HG03521 (cell line): ENCODE data around the gene IL1RL2.

ENCODE experiments used
- ATAC-seq: cut with Tn5 transposase; IDR thresholded peaks from one replicate; pipeline ENCODE4 v1.9.1; 2021; ENCODE audit warnings: mild to moderate bottlenecking, moderate library complexity; ENCODE audit not compliant: unreplicated experiment

IL1RL2 gene

DNA sequence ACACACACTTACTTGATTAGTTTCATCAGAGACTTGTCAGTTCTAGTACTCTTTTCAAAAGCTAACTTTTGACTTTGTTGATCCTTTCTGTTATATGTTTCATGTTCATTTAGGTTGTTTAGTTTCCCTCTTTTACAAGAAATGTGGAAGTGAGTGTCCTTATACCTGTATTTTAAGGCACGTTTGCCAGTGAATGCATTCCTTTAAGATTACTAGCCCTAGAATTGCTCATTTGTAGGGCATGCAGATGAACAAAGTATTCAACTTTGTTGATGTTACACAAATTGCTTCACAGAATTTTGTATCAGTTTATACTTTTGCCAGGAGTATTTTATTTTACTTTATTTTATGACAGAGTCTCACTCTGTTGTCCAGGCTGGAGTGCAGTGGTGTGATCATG is 6.3 kb downstream of the IL1RL2 start:
- ATAC-seq: no peak

DNA sequence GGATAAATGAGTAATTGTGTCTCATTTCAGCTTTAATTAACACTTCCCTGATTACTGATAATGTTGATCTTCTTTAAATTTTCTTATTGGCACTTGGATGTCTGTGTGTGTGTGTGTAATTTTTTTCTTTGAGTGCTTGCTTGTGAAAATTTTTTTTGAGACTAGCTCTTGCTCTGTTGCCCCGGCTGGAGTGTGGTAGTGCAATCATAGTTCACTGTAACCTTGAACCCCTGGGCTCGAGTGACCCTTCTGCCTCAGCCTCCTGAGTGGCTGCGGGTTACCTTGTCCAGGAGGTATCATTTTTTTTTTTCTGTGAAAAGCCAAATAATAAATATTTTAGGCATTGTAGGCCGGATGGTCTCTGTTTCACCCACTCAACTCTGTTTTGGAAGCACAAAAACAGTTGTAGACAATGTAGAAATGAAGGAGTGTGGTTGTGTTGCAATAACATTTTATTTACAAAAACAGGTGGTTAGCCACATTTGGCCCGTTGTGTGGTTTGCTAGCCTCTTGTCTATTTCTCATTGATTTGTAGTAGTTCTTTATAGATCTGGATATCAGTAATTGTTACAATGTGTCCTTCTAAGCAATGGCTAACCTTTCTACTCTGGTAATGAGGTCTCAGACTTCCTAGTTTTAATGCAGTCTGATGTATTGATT is 7.9 kb downstream of the IL1RL2 start:
- no peak for ATAC-seq

DNA sequence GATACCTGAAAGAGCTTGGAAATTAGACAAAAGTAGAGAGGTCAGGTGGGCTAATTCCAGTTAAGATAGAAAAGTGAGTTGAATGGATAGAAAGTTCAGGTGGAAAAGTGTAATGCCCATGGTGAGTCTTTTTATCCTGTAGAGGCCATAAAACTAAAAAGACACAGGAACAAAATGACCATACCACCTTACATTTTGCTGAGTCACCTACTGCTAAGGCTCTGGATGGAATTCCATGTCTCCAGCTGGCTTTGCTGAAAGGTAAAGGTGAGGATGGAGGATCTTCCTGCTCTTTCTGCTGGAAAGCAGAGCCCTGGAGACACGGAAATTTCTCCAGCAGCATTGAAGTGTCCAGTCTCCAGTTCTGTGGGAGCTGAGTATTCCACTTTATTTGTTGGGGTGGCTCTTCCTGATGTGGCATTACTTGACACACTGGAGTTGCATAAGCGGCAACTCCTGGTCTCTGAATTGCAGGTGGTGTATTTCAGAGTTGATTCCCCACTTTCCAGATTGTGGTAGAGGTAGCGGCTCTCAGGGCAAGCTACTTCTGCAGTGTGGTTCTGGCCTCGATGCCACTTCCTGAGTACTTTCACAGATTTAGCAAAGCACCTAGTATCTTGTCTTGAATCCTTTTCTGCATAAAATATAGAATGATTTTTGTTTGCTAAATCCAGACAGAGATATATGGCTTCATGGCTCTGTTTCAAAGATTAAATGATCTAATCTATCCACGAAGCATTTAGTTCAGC is 10.7 kb downstream of the IL1RL2 start:
- no peak for ATAC-seq

DNA sequence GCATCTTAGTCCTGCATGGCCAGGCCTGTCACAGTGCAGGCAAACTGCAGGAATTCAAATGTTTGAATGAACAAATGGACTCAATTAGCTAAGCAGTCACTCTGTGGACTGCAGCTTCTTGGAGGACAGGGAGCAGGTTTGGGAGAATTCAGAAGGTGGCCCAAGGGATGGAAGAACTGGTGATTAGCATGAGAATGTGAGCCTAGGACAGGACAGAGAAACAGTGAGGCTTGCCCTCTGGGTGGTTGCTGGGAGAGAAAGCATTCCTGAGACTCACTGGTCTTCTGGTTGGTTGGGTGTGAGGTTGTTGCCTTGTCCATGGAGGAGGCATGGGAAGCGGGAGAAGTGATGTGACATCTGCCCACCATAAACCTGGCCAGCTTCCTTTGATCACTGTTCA is 13.7 kb downstream of the IL1RL2 start:
- ATAC-seq: no peak

DNA sequence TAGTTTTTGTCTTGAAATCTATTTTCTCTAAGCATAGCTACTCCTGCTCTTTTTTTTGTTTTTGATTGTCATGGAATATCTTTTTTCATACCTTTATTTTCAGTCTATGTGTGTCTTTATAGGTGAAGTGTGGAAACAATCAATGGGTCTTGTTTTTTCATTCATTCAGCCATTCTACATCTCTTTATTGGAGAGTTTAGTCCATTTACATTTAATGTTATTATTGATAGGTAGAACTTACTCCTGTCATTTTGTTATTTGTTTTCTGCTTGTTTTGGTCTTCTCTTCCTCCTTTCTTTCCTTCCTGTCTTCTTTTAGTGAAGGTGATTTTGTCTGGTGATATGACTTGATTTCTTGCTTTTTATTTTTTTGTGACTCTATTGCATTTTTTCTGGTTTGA is 17.8 kb downstream of the IL1RL2 start:
- no peak for ATAC-seq

DNA sequence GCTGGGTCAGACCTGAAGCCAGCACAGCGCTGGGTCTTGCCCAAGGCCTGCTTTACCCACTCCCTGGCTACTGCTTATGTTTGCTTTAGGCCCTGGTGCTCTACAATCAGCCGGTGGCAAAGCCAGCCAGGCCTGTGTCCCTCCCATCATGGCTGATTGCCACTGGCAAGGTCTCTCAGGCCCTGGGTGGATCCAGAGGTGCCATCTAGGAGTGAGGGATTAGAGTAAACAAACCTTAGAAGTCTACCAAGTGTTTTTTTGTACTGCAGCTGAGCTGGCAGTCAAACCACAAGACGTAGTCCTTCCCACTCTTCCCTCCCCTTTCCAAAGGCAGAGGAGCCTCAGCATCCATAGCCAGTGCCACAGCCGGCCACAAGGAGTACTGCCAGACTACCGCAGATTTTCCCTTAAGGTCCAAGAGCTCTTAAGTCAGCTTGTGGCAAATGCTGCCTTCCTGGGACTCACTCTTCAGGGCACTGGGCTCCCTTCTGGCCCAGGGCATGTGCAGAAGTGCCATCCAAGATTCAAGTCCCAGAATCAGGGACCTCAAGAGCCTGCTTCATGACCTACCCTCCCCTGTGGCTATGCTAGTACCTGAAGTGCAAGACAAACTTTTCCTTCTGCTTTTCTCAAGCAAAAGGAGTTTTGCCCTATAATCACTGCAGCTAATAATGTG is 20.0 kb downstream of the IL1RL2 start:
- no peak for ATAC-seq

DNA sequence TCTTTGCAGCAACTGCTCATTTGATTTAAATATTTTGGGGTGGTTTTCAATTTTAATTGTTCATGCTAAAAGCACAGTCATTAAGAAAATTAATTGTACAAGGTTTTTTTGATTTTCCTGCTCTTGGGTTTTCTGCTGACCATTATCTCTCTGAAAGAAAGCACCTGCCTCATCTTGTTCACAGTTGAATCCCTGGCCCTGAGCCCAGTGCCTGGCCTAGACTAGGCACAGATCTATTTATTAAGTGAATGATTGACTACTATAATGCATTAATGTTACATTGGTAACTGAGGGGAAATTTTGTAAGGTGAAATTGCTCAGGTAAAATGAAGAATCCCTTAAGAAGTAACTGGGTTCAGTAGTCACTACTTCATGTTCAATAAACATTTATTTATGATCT is 22.0 kb downstream of the IL1RL2 start:
- no peak for ATAC-seq

DNA sequence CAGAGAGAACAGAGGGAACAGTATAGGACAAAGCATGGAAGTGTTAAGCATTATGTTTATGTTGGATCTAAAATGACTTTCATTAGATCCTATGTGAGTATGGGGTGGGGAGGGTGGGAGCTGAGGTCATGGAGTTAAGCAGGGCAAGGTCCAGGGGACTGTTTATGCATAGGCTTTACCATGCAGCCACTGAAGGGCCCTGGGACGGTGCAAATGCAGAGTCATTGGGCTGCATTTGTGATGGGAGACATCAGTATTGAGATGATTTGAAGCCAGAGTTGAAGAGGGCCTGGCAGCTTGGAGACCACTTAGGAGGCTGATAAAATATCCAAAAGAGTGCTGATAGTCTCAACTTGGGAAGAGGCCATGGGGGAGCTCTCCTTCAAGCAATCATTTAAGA is 22.7 kb downstream of the IL1RL2 start:
- ATAC-seq: no peak

DNA sequence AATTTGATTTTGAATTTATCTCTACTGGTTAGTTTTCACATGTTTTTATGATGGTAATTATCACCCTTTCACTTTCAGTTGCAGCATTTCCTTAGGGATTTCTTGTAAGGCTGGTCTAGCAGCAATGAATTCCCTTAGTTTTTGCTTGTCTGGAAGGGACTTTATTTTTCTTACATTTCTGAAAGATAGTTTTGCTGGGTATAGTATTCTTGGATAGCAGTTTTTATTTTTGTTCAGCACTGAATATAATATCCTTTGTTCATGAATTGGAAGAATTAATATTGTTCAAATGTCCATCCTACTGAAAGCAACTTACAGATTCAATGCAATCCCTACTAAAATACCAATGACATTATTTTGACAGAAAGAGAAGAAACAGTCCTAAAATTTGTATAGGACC is 30.2 kb downstream of the IL1RL2 start:
- no peak for ATAC-seq

DNA sequence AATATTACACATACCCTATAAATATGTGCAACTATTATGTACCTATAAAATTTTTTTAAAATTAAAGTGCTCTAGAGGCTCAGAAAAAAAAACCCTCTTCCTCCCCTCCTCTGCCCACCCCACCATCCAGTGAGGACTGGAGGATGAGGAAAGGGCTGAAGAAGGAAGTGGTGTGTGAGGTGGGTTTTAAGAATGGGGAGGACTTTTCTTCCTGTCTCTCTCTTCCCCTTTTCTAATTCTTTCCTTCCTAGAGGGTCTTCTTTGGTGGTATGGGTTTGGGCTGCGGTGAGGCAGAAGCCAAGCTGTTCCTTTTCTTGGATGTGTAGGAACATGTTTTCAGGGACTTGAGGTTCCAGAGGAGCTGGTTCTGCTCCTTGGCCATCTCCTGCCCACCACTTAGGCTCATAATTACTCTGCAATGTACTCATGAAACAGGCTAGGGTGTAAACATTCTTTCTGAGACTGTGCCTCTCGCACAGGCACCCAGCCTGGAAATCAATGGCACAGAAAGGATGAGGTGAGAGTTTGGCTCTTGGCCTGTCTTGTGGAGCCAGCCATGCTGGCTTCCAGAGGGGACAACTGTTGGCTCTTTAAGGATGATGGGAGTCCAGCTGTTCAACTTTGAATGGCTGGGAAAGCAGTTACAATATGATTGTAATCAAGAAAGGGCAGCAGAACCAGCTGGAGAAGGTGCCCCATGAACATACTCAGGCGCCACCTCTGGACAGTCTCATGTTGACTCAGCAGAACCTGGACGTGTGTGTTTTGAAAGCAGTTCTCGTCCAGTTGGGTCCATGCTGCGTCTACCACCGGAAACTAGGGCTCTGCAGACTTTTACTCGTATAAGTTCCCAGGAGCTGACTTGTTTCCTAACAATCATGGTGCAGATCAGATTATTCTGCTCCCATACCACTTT is 38.3 kb downstream of the IL1RL2 start:
- no peak for ATAC-seq

DNA sequence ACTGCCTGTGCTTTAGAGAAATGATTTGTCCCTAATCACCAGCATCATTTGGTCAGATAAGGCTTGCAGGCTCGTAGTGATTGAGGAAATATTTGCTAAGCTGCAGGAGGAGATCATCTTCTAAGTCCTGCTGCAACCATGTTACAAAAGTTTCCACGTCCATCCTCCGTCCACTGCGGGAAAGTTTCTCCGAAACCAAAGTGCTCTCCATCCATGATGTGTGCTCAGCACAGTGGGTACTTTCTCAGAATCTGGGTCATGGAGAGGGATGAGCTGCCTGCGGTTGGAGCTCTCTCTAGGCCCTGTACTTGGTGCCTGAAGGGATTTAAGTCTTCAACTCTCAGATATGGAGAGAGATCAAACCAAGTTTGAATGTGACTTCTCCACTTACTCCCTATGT is 39.3 kb downstream of the IL1RL2 start:
- ATAC-seq: no peak

DNA sequence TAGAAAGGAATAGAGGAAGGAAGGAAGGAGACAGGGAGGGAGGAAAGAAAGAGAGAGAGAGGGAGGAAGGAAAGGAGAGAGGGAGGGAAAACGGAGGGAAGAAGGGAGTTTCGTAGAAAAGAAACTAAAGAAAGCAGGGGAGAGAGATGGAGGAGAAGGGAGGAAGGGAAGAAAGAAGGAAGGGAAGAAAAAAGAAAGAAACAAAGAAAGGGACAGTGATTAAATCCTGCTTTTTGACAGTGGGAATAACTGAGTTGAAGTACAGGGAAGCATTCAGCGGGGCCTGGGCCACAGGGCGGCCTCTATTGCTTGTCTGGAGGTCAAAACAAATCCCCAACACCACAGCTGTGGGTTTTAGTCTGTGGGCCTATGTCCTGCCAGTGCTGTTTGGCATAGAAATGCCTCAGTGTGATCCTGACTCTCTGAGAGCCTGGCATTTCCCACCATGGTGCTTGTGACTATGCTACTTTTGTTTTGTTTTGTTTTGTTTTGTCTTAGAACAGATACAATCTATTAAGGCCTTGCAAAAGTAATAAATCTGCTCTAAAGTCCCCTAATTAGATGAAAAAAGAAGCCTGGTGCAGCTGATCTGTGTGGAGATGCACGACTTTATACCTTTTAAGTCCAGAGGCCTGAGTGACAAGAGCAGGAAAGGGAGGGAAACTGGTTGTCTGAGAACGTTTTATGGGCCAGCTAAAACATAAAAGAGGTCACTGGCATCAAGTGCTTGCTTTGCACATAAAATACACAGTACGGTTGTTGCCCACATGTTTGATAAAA is 40.0 kb downstream of the IL1RL2 start:
- ATAC-seq: no peak

DNA sequence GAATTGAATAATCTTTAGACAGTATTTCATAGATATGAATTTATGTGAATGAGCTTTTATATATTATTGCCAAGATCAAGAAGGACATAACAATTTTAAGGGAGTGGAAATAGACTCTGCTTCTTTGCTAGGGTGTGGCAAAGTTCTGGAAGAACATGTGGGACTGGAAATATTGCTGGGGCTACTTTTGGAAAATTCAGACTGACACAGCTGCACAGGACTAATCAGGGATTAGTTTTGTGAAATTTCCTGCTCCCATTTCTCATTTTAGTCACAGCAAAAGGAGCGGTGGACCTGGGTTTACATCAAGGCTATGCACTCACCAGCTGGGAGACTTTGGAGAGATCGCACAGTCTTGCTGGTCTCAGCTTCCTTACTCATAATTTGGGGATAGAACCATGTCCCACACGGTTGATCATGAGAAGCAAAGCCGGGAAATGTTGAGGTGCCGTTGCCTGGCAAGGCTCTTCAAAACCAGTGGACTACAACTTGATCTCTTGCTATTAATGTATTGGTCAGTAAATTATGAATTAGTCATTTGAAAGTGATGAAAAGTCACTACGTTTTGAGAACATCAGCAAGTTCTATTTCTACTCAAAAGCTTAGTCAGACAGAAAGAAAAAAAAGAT is 42.4 kb downstream of the IL1RL2 start:
- ATAC-seq: no peak

DNA sequence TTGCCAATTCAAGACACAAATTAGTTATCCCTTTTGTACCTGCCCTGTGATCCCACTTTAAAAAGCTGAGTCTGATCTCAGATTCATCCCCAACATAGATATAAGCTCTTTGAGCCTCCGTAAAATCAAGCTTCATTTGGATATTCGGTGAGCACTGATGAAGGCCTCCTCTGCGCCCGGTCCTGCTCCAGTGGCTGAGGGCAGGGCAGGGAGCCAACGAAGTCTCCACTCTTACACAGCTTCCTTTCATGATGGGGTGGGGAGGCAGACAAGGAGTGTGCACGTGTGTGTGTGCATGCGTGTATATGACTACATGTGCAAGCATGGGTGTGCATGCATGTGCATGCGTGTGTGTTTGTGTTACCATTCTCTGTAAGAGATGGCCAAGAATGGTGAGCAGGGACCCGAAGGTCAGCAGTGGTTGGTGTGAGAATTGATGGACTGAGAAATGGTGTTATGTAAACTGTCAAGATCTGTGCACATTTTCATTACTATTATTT is 43.6 kb downstream of the IL1RL2 start:
- no peak for ATAC-seq

DNA sequence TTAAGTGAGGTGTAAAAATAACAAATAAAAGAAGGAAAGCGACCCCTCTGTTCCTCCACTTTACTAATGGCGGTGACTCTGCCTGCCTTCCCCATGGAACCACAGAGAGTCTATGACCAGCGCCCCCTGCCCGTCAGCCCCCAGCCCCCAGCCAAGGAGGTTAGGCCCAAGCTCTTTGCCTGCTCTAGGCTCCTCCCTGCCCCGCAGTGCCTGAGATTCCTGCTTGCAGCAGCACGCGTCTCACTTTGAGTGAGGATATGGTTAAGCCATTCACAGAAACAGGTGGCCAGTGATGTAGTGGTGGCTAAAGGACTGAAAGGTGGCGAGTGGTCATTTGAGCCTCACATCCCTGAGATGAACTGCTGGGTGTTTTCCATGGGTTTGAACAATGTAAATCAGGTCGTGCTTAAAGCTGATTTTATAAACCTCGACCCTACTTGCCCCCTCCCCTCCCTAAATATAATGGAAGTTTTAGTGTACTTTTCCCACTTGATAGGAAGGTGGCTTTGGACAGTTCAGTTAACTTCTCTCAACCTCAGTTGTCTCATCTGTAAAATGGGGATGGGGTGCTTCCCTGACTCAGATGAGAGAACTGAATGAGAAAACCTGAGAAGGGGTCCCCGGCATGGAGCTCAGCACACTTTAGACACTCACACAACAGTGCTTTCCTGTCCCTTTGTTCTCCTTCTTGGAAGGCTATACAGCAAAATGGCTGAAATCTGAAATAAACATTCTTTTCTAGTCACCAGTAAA is 46.5 kb downstream of the IL1RL2 start:
- no peak for ATAC-seq

DNA sequence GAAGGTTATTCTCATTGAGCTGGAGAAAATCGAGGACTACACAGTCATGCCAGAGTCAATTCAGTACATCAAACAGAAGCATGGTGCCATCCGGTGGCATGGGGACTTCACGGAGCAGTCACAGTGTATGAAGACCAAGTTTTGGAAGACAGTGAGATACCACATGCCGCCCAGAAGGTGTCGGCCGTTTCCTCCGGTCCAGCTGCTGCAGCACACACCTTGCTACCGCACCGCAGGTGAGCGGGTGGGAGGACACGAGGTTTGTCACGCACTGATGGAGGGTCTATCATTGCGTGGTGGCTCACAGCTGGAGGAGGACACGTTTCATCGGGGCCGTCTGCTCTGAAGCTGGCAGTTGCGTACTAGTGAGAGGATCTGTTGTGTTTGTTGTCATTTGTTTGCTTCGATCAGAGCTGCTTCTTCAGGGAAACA is 48.2 kb downstream of the IL1RL2 start:
- no peak for ATAC-seq

DNA sequence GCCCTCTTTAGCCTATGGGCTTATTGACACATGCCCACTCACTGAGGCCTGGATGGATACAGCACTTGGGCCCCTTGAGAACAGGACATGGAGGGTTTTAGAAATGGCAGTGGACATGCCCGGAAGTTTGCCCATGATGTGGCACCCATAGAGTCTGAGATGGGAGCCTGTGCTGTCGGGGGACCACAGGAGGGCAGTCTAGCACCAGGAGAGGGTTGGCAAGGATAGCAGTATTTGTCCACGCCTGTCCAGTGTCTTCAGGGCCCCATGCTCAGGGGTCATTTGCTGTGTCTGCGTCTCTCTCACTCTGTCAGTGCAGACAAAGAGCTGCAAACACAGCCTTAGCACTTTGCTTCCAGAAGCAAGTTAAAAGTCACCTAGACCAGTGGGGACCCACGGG is 48.7 kb downstream of the IL1RL2 start:
- no peak for ATAC-seq

DNA sequence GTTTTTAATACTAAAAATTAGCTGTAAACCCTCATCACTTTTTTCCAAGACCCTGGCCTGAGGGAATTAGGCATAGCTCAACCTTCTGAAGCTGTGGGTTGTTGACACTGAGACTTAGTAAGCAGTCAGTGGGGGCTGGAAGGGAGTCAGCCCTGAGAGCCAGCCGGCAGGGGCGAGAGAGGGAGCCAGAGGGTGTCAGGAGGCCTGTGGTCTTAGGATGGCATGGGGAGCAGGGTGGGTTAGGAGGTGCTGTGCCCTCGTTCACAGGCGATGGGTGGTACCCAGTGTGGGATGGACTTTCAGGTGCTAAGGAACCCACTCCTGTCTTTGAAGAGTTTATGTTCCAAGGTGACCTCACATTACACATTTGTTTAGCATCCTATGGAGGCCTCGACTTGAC is 49.3 kb downstream of the IL1RL2 start:
- no peak for ATAC-seq

DNA sequence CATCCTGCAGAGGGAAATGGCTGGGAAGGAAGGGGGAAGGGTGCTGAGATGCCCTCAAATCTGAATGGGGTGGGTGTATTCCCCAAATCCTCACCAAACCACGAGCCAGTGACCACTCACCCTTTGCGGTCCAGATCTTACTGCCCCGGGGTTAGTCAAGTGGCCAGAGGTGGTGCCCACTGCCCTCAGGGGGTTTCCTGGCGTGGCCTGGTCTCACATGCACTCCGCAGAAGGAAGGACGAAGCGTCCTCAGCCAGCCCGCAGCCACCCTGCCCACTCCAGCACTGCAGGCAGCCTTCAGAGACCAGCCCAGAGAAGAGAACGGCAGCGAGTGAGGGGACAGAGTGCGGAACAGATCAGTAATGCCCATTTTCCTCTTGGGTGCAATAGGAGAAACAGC is 50.4 kb downstream of the IL1RL2 start:
- no peak for ATAC-seq
